DMS 273 treated with DMSO at 0.1 percent for 48 hours (cell line): ENCODE results near the gene KIAA1671.
"Not testable (repeated sequence)": the region's sequence is repeated elsewhere in the genome, so short reads cannot be mapped to it uniquely, and the experiment has no call there.

ENCODE experiments used
- DNase-seq: peaks from one replicate; lab custom pipeline; 2025; lab: John Stamatoyannopoulos, UW

Gene KIAA1671

DNA sequence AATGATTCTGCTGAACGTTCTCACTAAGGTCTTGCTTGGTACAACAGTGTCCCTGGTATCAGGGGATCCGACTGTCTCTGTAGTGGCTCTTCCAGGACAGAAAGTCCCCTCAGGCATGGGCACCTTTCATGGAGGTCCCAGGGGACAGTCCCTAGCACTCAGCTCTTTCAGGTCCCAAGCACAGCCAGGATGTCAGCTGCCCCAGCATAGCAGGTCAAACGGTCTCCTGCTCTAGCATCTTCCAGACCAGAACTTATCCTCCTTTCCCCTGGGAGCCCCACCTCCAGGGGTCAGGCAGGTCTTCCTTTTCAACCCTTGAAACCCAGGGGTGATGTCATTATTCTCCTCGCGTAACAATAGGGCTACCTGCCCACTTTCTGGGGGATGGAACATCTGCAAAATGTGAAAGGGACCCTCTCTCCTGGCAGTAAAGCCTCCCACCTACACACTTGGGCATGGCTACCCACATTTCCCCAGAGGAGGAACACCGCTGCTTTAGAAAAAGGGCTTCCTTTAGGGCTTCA is 222.4 kb downstream of the KIAA1671 start:
- DNase-seq = no peak

DNA sequence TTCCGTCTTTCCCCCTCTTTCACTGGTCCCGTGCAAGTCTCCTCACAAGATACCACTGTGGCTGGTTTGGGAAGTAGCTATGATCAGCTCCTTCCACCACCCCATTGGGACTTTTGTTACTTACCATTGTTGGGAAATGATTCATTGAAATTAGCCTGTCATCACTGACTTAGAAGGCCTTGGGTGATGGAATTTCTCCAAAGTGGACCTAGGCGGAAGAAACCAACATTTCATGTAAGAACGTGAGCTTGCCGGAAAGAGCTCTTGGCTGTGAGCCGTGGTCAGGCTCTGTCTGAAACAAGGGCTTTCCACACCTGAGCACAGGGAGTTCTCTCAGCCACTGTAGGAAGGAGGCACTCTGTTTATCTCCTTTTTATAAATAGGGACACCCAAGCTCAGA is 223.7 kb downstream of the KIAA1671 start:
- no peak for DNase-seq

DNA sequence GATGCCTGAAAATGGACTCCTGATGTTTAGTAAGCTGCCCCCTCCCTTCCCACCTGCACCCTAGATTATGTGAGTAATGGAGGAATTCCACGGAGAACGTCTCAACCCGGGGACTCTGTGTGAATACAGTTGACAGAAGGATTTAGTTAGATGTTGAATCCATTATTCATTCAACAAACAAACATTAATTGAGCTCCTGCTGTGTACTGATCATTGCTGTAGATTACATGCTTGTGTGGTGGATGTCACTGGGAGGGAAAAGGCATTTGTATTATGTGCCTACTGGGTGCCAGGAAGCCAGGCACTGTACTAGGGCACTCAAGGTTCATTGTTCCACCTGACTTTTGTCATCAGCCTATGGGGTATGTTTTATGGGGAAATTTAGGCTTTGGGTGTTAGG is 224.3 kb downstream of the KIAA1671 start:
- DNase-seq = no peak

DNA sequence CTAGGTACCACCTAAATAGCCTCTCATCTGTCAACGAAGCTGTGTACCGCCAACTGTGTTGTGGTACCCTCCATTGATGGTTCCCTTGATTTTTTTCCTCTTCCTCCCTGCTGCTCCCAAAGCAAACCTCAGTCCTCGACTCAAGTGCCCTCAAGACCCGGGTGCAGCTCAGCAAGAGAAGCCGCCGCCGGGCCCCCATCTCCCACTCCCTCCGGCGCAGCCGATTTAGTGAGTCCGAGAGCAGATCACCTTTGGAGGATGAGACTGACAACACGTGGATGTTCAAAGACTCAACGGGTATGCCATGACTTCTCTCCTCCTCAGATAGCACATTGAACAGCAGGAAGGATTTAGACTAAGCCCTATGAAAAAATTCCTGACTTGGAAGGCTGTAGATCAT is 224.7 kb downstream of the KIAA1671 start:
- DNase-seq = no peak

DNA sequence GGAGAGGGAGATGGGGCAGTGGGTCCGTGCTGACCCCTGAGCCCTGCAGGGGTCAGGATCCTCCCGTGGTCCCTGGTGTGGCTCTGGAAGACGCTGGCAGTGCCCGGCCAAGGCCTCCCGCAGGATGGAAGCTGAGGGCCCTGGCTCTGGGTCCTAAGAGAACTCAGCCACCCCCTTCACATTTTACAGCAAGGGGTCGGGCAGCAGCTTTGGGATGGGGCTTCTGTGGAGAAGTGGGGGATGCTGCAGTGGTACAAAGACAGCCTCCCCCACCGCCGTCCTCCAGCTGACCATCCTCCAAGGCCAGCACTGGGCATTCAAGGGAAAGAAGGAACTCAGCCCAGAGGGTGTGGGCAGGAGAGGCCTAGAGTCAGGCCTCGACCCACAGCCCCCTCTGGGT is 225.4 kb downstream of the KIAA1671 start:
- DNase-seq = no peak

DNA sequence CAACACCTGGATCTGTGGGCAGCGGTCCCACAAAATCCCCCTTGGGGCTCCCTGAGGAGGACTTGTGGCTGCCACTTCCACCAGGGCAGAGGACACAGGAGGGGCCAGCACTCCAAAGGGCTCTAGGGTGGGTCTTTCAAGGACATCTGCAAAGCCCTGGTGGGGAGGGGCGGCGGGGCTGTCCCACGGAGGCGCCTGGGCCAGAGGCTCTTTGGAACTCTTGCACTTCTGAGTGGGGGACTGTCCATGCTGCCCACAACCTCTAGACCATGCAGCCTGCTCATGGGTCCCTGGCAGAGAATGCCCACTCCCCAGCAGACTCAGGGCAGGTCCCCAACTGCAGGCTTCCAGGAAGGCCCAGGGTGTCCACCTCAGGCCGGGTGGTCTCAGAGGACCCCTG is 225.8 kb downstream of the KIAA1671 start:
- not testable (repeated sequence) for DNase-seq

DNA sequence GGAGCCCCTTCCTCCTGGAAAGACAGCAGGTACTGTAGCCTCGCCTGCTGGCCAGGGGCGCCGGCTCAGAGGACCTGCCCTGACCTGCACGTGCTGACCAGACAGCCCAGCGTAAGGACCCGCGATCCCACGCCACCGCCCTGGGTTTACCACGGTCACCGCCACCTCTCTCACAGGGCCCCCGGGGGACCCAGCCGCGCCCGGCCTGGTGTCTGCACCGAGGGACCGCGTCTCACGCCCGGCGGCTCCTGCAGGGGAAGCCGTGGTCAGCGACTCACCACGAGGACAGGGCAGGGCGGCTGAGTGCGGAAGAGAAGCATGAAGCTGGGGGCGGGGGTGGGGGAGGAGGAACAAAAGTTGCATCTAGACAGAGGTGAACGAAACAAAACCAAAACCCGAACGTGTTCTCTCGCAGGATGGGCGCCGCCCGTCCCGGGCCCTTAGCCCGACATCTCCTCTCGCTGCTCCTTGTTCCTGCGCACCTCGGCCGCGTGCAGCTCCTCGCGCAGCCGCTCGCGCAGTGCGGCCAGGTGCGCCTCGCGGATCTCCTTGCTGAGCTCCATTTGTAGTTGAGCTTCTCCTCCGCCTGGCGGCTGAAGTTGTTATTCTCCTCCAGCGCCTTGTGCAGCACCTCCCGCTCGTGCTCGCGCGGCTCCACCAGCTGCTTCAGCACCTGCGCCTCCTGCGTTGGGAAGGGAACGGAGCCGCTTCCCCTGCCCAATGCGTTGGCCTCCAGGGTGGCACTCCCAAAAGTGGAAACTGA is 226.5 kb downstream of the KIAA1671 start:
- not testable (repeated sequence) for DNase-seq

DNA sequence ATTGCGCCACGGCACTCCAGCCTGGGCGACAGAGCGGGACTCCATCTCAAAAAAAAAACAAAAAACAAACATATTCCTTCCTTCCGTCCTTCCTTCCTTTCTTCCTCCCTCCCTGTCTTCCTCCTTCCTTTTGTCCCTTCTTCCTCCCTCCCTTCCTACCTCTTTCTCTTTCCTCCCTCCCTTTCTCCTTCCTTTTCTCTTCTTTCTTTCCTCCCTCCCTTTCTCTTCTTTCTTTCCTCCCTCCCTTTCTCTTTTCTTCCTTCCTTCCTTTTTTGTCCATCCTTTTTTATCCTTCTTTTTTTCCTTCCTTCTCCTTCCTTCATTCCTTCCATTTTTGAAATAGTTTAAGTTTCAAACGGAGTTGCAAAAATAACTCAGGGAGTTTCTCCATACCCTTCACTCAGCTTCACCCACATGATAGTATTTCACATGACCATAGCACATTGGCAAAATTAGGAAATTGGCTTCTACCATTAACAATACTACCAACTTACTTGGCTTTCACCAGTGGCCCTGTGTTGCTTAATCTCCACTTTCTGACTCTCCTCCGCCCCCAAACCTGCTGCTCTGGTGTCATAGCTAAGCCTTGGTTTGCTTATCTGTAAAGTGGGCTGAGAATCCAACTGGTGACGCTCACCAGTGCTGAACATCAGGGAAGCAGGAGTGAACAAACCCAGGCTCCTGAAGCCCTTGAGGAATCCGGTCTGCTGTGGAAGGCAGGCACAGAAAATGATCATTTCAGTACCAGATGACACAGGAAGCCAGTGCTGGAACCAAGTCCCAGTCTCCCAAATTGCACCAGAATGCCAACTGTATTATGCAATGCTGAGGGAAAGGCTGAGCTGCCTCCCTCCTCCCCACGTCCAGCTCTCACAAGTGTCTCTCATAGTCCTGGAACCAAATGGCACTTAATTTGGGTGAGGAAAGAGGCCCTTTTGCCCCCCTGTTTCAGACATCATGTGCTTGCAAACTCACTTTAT is 229.9 kb downstream of the KIAA1671 start:
- DNase-seq = no peak

DNA sequence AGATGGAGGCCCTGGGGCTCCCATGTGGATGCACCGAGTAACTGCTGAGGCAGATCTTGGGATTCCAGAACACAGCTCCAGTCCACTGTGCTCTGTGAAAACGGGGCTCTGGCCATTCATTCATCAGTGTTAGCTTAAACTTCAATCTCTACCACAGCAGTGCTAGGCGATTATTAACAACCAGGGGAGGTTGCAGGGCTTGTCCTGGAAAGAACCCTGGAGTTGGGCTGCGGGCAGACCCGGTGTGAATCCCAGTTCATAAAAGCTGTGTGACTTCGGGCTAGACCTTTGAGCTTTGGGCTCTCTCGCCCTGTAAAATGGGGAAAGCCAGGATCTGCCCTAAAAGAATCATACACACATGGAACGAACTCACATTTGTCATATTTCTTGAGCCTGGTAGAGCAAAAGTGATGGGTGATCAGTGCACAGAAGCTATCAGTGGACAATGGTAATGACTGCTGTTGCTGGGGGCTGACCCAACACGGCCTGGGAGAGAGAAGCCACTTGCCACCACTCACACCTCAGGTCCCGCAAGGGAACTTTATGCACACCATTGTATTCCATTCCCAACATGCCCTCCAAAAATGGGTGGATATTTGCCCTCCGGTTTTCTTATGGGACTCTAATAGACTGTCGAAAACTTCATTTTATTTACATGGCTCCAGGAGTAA is 231.6 kb downstream of the KIAA1671 start:
- no peak for DNase-seq

DNA sequence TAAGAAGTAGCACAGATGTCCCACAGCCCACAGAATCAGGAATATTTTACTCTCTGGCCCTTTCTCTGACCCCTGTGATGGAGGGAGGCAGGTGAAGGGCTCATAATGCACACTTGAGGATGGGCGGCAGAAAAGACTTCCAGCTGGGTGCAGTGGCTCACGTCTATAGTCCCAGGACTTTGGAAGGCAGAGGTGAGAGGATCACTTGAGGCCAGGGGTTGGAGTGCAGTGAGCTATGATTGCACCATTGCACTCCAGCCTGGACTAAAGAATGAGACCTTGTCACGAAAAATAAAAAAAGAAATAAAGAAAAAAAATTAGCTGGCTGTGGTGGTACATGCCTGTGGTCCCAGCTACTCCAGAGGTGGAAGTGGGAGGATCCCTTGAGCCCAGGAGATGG is 233.6 kb downstream of the KIAA1671 start:
- DNase-seq = no peak

DNA sequence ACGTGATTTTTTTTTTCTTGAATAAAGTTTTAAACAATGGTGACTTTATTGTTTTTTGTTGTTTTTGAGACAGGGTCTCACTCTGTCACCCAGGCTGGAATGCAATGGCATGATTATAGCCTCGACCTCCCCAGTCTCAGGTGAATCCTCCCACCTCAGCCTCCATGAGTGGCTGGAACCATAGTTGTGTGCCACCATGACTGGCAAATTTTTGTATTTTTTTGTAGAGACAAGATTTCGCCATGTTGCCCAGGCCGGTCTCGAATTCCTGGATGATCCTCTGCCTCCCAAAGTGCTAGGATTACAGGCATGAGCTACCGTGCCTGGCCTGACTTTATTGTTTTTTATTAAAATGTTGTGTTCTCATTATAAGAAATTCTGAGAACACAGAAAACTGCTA is 235.0 kb downstream of the KIAA1671 start:
- no peak for DNase-seq

DNA sequence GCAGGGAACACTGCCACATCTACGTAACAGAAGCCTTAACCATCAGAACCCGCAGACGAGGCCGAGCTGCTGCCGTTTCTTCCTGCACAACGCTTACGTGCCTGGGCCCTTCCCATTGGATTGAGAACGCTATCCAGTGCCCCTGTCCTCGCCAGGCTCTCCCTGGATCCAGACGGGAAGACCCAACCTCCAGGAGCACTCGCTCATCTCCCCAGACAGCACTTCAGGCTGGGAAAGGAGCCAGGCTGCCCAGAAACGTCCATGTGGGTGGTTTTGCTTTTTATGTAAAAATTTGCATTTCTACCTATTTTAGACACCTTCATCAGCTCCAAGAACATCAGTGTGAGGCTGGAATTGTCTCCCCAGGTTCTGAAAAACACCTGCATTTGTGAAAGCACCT is 239.9 kb downstream of the KIAA1671 start:
- no peak for DNase-seq

DNA sequence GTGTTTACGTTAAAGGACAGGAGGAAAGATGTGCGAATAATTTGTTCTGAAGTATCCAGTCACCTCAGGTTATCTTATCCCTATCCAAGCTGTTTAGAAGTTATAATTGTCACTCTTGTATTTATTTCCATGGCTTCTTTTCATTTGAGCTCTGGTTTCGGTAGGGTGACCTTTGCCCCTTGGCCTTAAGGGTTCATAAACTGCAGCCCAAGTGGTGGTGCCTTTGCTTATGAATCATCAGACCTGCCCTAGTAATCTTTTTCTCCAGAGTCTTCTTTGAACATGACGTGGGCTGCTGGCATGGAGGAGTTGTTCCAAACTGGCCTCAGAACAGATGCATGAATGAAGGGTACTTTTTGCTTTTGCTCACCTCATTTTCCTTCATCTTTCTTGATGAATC is 240.6 kb downstream of the KIAA1671 start:
- no peak for DNase-seq

DNA sequence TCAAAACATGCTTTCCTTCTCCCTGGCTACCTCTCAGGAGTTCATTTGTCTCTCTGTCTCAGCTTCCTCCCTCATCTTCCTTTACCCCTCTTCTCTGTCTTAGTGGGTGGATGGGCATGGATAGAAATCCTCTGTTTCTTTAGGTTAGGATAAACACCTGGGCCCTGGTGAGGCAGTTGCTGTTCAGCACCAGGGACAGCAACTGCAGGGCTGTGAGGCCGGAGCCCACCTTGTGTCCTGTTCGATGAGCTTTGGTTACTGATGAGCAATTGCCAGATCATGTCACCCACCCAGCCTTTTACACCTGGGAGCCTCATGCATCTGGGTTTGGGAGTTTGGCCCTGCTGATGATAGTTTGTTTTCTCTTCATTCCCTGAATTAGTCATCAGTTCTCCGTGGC is 241.0 kb downstream of the KIAA1671 start:
- no peak for DNase-seq

DNA sequence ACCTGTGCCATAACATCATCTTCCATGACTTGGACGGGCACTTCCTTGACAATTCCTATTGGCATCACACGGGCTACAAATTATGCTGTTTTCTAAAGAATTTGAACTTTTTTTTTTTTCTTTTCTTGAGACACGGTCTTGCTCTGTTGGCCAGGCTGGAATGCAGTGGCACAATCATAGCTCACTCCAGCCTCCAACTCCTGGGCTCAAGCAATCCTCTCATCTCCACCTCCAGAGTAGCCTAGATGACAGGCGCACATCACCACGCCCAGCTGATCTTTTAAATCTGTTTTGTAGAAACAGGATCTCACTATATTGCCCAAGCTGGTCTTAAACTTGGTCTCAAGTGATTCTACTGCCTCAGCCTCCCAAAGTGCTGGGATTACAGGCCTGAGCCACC is 243.8 kb downstream of the KIAA1671 start:
- DNase-seq = no peak

DNA sequence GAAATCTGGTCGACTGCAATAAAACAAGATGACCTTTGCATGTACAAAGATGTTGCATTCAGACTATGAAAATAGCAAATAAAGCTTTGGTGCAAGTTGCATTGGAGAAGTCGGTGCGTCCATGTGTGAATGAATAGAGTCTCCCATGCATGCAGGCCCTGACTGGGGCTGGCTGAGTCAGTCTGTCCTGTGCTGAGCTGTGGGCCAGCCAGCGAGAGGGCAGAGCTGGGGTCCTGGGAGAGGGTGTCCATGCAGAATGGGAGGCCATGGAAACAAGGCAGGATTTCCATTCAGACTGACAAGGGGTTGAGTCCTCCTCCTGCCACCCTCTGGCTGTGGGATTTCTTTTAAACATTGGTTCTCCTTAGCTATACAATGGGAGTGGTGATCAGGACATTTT is 244.8 kb downstream of the KIAA1671 start:
- no peak for DNase-seq

DNA sequence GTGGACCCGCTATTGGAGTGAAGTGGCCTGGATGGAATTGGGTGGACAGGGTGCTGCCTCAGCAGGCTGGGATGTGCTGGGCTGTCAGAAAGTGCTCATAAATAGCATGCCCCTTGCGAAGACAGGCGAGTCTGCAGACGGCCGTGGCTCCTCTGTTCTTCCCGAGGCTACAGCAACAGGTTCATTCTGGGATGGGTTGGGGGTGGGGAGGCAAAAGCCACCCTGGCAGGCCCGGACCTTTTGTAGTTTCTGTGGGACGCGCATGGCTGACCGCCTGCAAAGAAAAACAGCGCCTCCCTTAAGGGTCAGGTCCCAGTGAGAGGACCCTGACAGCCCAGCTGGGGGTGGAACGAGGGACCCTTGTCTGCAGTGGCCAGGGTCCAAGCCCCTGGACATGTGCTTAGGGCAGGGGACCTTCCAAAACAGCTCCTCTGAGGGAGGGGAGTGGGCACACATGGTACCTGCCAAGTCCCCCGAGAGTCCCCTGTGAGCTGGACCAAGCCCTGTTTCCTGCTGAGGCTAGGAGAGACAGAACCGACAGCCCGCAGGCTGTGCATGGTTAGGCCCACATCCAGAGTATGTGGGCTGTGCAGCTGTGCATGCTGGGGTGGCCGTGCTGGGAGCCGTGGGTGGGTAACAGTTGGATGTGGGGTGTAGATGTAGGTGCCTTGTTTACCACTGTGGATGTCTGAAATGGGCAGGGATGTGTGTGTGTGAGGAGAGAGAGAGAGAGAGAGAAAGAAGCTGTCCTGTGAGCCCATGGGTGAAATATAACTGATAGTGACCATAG is 247.4 kb downstream of the KIAA1671 start, which contains the start of gene CRYBB3:
CRYBB3 (plus strand) TSS at position 128 of the 790 bp plus-strand sequence. CDS start 1,539 bp downstream, outside the sequence.
- no peak for DNase-seq

DNA sequence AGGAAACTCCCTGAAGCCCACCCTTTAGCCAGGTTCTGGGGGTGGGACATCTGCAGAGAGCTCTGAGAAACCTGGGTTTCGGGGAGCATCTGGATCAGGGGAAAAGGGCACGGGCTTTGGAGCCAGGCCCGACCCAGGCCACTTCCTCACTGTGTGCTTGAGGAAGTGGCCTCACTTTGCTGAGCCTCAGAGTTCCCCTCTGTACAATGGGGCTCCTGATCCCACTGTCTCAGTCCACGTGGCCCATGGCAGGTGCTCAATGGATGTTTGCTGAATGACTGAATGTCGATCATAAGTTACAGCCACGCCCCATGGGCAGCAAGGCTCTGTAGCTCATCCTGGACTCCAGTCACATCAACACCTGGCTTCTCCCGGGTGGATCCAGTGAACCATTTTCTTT is 248.5 kb downstream of the KIAA1671 start:
- no peak for DNase-seq

DNA sequence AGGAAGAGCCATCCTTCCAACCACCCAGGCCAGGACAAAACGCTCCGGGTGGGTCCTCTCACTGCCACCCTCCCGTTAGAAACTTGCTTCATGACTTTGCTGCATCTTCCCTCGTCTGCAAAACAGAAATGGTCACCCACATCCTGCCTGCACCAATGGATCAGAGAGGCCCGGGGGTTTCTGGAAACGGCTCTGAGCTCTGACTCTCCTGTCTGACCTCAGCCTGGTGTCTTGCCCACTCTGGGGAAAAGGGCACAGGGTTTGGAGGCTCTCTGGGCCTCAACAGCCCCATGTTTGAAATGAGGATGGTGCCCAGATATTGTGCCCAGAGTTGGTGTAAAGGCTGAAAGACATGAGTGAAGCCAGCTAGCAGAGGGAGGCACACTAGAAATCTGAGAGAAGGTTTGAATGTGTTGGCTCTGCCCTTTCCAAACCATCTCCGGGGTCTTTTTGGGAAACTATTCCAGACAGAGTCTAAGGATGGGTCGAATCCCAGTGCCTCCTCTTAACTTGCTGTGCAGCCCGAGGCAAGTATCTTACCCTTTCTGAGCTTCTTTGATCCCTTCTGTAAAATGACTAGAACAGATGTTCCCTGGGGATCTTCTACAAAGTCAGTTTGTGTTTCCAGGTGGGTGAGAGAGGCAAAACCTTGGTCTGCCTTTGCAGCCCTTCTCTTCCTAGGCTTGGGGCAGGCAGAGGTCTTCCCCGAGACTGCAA is 249.2 kb downstream of the KIAA1671 start:
- DNase-seq = no peak

DNA sequence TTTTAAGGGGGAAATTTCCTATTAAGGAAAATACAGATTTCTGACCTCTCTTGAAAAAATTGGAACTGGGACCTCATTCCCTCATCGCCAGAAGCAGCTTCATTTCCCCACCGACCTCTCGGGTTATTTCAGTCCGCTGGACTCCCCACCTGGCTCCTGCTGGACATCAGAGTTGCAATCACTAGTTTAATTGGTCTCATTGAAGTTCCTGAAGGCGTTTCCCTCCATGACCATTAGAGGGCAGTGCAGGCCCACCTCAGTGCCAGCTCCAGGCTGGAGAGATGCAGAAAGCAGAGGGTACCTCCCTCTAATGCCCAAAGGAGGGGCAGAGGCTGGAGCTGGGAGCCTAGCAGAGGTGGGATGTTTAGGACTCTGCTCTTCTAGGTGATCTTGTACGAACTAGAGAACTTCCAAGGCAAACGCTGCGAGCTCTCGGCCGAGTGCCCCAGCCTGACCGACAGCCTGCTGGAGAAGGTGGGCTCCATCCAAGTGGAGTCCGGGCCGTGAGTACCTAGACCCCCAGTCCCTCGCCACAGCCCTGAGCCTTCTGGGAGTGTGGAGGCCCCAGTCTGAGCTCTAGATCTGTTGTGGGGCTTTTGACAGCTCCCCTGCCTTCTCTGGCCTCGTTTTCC is 249.9 kb downstream of the KIAA1671 start:
- no peak for DNase-seq
